ENCODE data around the gene C10orf90. TPM values are rescaled to one million over a fixed set of nuclear protein-coding genes. Genes with fewer than 3 reads are reported as not detected.

The C10orf90 gene
- total RNA-seq, 4 donors from 2014 or later, result not detected

DNA sequence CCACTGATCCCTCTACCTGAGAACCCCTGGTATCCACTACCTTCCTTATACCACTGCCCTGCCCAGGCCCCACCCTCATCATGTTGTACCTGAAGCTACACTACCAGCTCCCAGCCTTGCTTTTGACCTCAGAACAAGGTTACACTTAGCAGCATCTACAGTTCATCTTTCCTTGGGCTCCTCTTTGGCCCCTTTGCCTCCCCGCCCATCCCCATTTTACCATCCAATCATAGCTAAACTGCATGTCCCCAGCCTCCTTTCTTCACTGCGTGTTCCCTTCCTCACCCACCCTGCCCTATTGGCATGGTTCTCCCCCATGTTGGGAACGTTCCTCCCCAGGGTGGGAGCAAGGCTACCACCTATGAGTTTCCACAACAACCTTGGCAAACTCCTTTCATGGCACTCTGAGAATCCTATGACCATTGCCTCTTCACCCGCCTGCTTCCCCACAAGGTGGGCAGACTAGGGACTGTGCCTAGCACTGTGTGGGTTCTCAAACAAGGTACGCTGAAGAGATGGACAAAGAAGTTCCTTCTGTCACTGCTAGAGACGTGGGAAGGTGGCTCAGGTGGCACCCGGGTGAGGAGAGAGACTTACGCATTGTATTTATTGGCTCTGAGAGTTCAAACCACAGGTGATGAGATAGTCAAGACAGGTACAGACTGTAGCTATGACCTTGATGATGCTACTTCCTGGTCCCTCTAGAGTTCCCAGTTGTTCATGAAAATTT lies 215.3 kb downstream of the C10orf90 start:
- 91 to 94% methylated on average over 8 of the region's 8 CpGs for WGBS, 2 donors
- no peaks in the 10 kb centered on the region for H3K4me1 ChIP-seq
- TF ChIP-seq, protein P1, sequence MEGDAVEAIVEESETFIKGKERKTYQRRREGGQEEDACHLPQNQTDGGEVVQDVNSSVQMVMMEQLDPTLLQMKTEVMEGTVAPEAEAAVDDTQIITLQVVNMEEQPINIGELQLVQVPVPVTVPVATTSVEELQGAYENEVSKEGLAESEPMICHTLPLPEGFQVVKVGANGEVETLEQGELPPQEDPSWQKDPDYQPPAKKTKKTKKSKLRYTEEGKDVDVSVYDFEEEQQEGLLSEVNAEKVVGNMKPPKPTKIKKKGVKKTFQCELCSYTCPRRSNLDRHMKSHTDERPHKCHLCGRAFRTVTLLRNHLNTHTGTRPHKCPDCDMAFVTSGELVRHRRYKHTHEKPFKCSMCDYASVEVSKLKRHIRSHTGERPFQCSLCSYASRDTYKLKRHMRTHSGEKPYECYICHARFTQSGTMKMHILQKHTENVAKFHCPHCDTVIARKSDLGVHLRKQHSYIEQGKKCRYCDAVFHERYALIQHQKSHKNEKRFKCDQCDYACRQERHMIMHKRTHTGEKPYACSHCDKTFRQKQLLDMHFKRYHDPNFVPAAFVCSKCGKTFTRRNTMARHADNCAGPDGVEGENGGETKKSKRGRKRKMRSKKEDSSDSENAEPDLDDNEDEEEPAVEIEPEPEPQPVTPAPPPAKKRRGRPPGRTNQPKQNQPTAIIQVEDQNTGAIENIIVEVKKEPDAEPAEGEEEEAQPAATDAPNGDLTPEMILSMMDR (IDR thresholded peaks at IDR 0.05), result no peak
- TF ChIP-seq POLR2A (IDR thresholded peaks at IDR 0.05) (no peak), EP300 (IDR thresholded peaks at IDR 0.05) (no peak)
- no peaks in the 10 kb centered on the region for H3K36me3 ChIP-seq
- no peaks in the 10 kb centered on the region for H3K27me3 ChIP-seq
- no peak overlapping the region for H3K4me3 ChIP-seq
- no peak for DNase-seq (ENCODE audit: low spot score in 2 of 2)
- H3K9me3 ChIP-seq, result no peaks in the 10 kb centered on the region
- no peak overlapping the region for H3K27ac ChIP-seq

DNA sequence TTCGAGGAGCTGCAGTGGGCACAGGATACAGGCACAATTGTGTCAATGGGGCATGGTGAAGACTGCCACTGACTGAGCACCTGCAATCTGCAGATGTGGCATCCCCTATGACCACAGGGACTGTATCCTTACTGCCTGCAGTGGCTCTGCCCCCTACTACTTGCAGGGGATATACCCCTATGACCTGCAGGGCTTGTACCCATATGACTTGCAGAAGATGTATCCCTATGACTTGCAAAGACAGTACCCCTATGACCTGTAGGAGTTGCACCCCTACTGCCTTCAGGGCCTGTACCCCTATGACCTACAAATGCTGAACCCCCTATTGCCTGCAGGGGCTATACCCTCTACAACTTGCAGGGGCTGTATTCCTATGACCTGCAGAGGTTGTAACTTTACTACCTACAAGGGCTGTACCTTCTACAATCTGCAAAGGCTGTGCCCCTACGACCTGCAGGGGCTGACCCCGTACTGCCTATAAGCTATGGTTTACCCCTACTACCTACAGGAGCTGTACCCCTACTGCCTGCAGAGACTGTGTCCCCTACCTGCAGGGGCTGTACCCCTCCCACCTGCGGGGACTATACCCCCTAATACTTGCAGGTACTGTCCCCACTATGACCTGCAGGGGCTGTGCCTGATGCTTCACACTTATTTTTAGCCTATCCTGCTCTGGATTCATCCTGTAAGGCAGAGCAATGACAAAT lies 216.3 kb downstream of the C10orf90 start:
- no peak for DNase-seq (ENCODE audit: low spot score in 2 of 2)

DNA sequence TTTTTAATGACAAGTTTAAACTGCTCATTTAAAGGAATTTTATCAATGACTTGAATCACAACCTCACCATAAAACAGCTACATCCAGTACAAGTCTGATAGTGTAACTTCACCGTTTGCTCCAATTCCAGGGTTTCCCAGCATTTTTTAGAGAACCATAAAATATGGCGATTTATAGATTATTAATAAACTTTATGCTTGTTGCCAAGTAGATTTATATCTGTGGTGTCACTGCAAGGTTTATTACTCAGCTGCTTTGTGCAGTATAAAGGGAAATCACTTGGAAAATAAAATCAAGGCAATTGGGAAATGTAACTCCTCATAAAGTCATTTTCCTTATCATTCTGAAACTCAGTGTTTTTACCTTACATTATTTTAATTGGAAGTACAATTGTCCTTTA lies 218.2 kb downstream of the C10orf90 start:
- Histone ChIP-seq H3K4me3 (no peak overlapping the region), H3K27me3 (no peaks in the 10 kb centered on the region), H3K27ac (no peak overlapping the region), H3K4me1 (no peaks in the 10 kb centered on the region), H3K9me3 (no peaks in the 10 kb centered on the region), H3K36me3 (no peaks in the 10 kb centered on the region)
- TF ChIP-seq, protein P1 (IDR thresholded peaks at IDR 0.05), result no peak
- TF ChIP-seq POLR2A (IDR thresholded peaks at IDR 0.05) (no peak), EP300 (IDR thresholded peaks at IDR 0.05) (no peak)
- DNase-seq (ENCODE audit: low spot score in 2 of 2), result no peak
- WGBS, 2 donors, result 58 to 83% methylated on average over 2 of the region's 2 CpGs

More for the DNA sequence above, 216.3 kb downstream of the C10orf90 start:
- no peaks in the 10 kb centered on the region for H3K27me3 ChIP-seq
- H3K4me3 ChIP-seq, result no peak overlapping the region
- H3K27ac ChIP-seq, result no peak overlapping the region
- TF ChIP-seq POLR2A (IDR thresholded peaks at IDR 0.05) (no peak), EP300 (IDR thresholded peaks at IDR 0.05) (no peak)
- TF ChIP-seq, protein P1 (IDR thresholded peaks at IDR 0.05), result no peak
- no peaks in the 10 kb centered on the region for H3K9me3 ChIP-seq
- 89 to 95% methylated on average over 4 of the region's 4 CpGs for WGBS, 2 donors
- no peaks in the 10 kb centered on the region for H3K36me3 ChIP-seq
- no peaks in the 10 kb centered on the region for H3K4me1 ChIP-seq

GRCh38 chr10:126448091-126448490 lies 222.4 kb downstream of the C10orf90 start:
- no peaks in the 10 kb centered on the region for H3K36me3 ChIP-seq
- peaks cover 0 to 5% (median 0%) of the 10 kb centered on the region in 4 donors for H3K9me3 ChIP-seq
- no peak overlapping the region for H3K27ac ChIP-seq
- WGBS, 2 donors, result 75 to 86% methylated on average over 5 of the region's 5 CpGs
- no peaks in the 10 kb centered on the region for H3K4me1 ChIP-seq
- TF ChIP-seq, protein P1 (IDR thresholded peaks at IDR 0.05), result no peak
- TF ChIP-seq EP300 (IDR thresholded peaks at IDR 0.05) (no peak), POLR2A (IDR thresholded peaks at IDR 0.05) (no peak)
- H3K27me3 ChIP-seq, result no peaks in the 10 kb centered on the region
- H3K4me3 ChIP-seq, result no peak overlapping the region
- DNase-seq (ENCODE audit: low spot score in 2 of 2), result no peak

GRCh38 chr10:126439942-126440341 lies 230.6 kb downstream of the C10orf90 start:
- Histone ChIP-seq H3K27ac (no peak overlapping the region), H3K4me3 (no peak overlapping the region), H3K36me3 (no peaks in the 10 kb centered on the region), H3K9me3 (peaks cover 0 to 20% (median 0%) of the 10 kb centered on the region in 4 donors), H3K27me3 (no peaks in the 10 kb centered on the region), H3K4me1 (no peaks in the 10 kb centered on the region)
- WGBS, 2 donors, result 91 to 100% methylated on average over 2 to 3 of the region's 3 CpGs
- TF ChIP-seq, protein P1 (IDR thresholded peaks at IDR 0.05), result no peak
- TF ChIP-seq EP300 (IDR thresholded peaks at IDR 0.05) (no peak), POLR2A (IDR thresholded peaks at IDR 0.05) (no peak)
- no peak for DNase-seq (ENCODE audit: low spot score in 2 of 2)
